WTC11 (cell line): Measurements from ENCODE around the gene AXDND1. TPM values are rescaled to one million over a fixed set of nuclear protein-coding genes. Genes with fewer than 3 reads are reported as not detected.
A peak's percentile ranks its signal among the peaks of the same experiment; 100 is the strongest.

Experiments used
- ATAC-seq: fragments of 200-7000 bp; cut with Tn5 transposase; 2 replicates; pipeline ENCODE4 v1.10.0; 2021; ENCODE audit warnings: mild to moderate bottlenecking, moderate library complexity
- CTCF ChIA-PET: fragments of 300-600 bp; sonication (Branson Sonifier 250); formaldehyde crosslinking; loops from one replicate; lab custom pipeline; 2021; ENCODE audit warnings: antibody characterized with exemption; lab: Charles Lee
- POLR2A ChIA-PET: fragments of 350-600 bp; sonication (Branson Sonifier 250); formaldehyde crosslinking; loops from one replicate; lab custom pipeline; 2021; ENCODE audit warnings: antibody characterized with exemption; lab: Charles Lee
- DNase-seq: peaks from one replicate; pipeline ENCODE4 v3.0.0; 2021; ENCODE audit warnings: low spot score
- H3K27ac Mint-ChIP-seq: 2 replicates; pipeline ENCODE4 v1.8.0; 2021; ENCODE audit warnings: mixed read lengths
- H3K27me3 Mint-ChIP-seq: 2 replicates; pipeline ENCODE4 v1.8.0; 2021; ENCODE audit warnings: low read depth, mild to moderate bottlenecking, moderate library complexity, mixed read lengths
- H3K36me3 Mint-ChIP-seq: 2 replicates; pipeline ENCODE4 v1.8.0; 2021; ENCODE audit warnings: mixed read lengths
- H3K4me1 Mint-ChIP-seq: 2 replicates; pipeline ENCODE4 v1.8.0; 2022; ENCODE audit warnings: mixed read lengths
- H3K4me3 Mint-ChIP-seq: 2 replicates; pipeline ENCODE4 v1.8.0; 2021; ENCODE audit warnings: mild to moderate bottlenecking, moderate library complexity, mixed read lengths
- H3K9me3 Mint-ChIP-seq: 2 replicates; pipeline ENCODE4 v1.8.0; 2021; ENCODE audit warnings: mixed read lengths
- AR ChIP-seq: fragments of 250-450 bp; sonication (Bioruptor Pico); IDR thresholded peaks from 2 replicates; pipeline ENCODE4 v1.9.0; 2021; ENCODE audit warnings: mild to moderate bottlenecking
- ARID4B ChIP-seq: sonication (generic); formaldehyde crosslinking; IDR thresholded peaks from 2 replicates; pipeline ENCODE4 v1.8.0; 2023; ENCODE audit warnings: missing genetic modification reagents, mild to moderate bottlenecking, borderline replicate concordance
- ATF1 ChIP-seq: sonication (generic); formaldehyde crosslinking; IDR thresholded peaks from 2 replicates; pipeline ENCODE4 v1.8.1; 2023; ENCODE audit warnings: mild to moderate bottlenecking, moderate library complexity, missing genetic modification reagents
- ATF6 ChIP-seq: sonication (generic); formaldehyde crosslinking; IDR thresholded peaks from 2 replicates; pipeline ENCODE4 v1.8.1; 2023; ENCODE audit warnings: mild to moderate bottlenecking, missing genetic modification reagents
- CBFB ChIP-seq: sonication (generic); formaldehyde crosslinking; IDR thresholded peaks from 2 replicates; pipeline ENCODE4 v1.8.1; 2022; ENCODE audit warnings: mild to moderate bottlenecking, low read depth, missing genetic modification reagents
- CREB1 ChIP-seq: sonication (generic); formaldehyde crosslinking; IDR thresholded peaks from 2 replicates; pipeline ENCODE4 v1.8.0; 2023; ENCODE audit warnings: mild to moderate bottlenecking, missing genetic modification reagents
- E2F5 ChIP-seq: sonication (generic); formaldehyde crosslinking; IDR thresholded peaks from 2 replicates; pipeline ENCODE4 v1.8.1; 2022; ENCODE audit warnings: mild to moderate bottlenecking, moderate library complexity, missing genetic modification reagents
- EMX1 ChIP-seq: fragments of 250-450 bp; sonication (Bioruptor Pico); IDR thresholded peaks from 2 replicates; pipeline ENCODE4 v1.8.0; 2021; ENCODE audit warnings: mild to moderate bottlenecking
- FOXK1 ChIP-seq: sonication (generic); formaldehyde crosslinking; IDR thresholded peaks from 2 replicates; pipeline ENCODE4 v1.8.0; 2022; ENCODE audit warnings: mild to moderate bottlenecking, moderate library complexity, missing genetic modification reagents
- GRHL2 ChIP-seq: fragments of 250-450 bp; sonication (Bioruptor Pico); IDR thresholded peaks from 2 replicates; pipeline ENCODE4 v1.8.0; 2022; ENCODE audit warnings: mild to moderate bottlenecking, moderate library complexity; ENCODE audit not compliant: insufficient replicate concordance, severe bottlenecking
- GTF2I ChIP-seq: fragments of 250-450 bp; sonication (Bioruptor Pico); conservative IDR thresholded peaks from 2 replicates; pipeline ENCODE4 v1.4.0; 2021; ENCODE audit warnings: mild to moderate bottlenecking
- HMGA2 ChIP-seq: fragments of 250-450 bp; sonication (Bioruptor Pico); IDR thresholded peaks from 2 replicates; pipeline ENCODE4 v1.4.0; 2021; ENCODE audit warnings: mild to moderate bottlenecking, moderate library complexity
- IRF2 ChIP-seq: sonication (generic); formaldehyde crosslinking; IDR thresholded peaks from 2 replicates; pipeline ENCODE4 v1.8.0; 2022; ENCODE audit warnings: low read depth, missing genetic modification reagents, borderline replicate concordance
- JAZF1 ChIP-seq: fragments of 250-450 bp; sonication (Bioruptor Pico); IDR thresholded peaks from 2 replicates; pipeline ENCODE4 v1.9.0; 2021; ENCODE audit warnings: moderate library complexity, mild to moderate bottlenecking, inconsistent platforms
- JUN ChIP-seq: sonication (generic); formaldehyde crosslinking; IDR thresholded peaks from 2 replicates; pipeline ENCODE4 v1.8.0; 2023; ENCODE audit warnings: mild to moderate bottlenecking, missing genetic modification reagents
- MXD4 ChIP-seq: fragments of 250-450 bp; sonication (Bioruptor Pico); IDR thresholded peaks from 2 replicates; pipeline ENCODE4 v1.8.0; 2021; ENCODE audit warnings: mild to moderate bottlenecking, moderate library complexity, borderline replicate concordance
- MYBL2 ChIP-seq: sonication (generic); formaldehyde crosslinking; IDR thresholded peaks from 2 replicates; pipeline ENCODE4 v1.8.1; 2023; ENCODE audit warnings: mild to moderate bottlenecking, moderate library complexity, missing genetic modification reagents
- TEAD1 ChIP-seq: sonication (generic); formaldehyde crosslinking; IDR thresholded peaks from 2 replicates; pipeline ENCODE4 v1.8.0; 2022; ENCODE audit warnings: mild to moderate bottlenecking, missing genetic modification reagents
- TEAD4 ChIP-seq: sonication (generic); formaldehyde crosslinking; IDR thresholded peaks from 2 replicates; pipeline ENCODE4 v1.8.0; 2022; ENCODE audit warnings: mild to moderate bottlenecking, missing genetic modification reagents
- TP53 ChIP-seq: sonication (generic); formaldehyde crosslinking; IDR thresholded peaks from 2 replicates; pipeline ENCODE4 v1.8.1; 2023; ENCODE audit warnings: mild to moderate bottlenecking, missing genetic modification reagents
- USF1 ChIP-seq: sonication (generic); formaldehyde crosslinking; IDR thresholded peaks from 2 replicates; pipeline ENCODE4 v1.8.0; 2022; ENCODE audit warnings: mild to moderate bottlenecking, missing genetic modification reagents
- ZBTB21 ChIP-seq: sonication (generic); formaldehyde crosslinking; IDR thresholded peaks from 2 replicates; pipeline ENCODE4 v1.8.1; 2023; ENCODE audit warnings: mild to moderate bottlenecking, missing genetic modification reagents, borderline replicate concordance
- ZNF121 ChIP-seq: sonication (generic); formaldehyde crosslinking; IDR thresholded peaks from 2 replicates; pipeline ENCODE4 v1.8.0; 2023; ENCODE audit warnings: missing genetic modification reagents
- ZNF281 ChIP-seq: sonication (generic); formaldehyde crosslinking; IDR thresholded peaks from 2 replicates; pipeline ENCODE4 v1.8.0; 2023; ENCODE audit warnings: mild to moderate bottlenecking, missing genetic modification reagents
- ZNF416 ChIP-seq: fragments of 250-450 bp; sonication (Bioruptor Pico); IDR thresholded peaks from 2 replicates; pipeline ENCODE4 v1.9.0; 2021; ENCODE audit warnings: mild to moderate bottlenecking, inconsistent platforms
- total RNA-seq: library from RNA; stranded (reverse); gene quantifications from 3 replicates; pipeline ENCODE4 v1.2.3, GENCODE V29; 2021

AXDND1 gene
- total RNA-seq, 1 experiment from 2014 or later: not detected

- peaks cover 76% of the 10 kb centered on the region for H3K27me3 Mint-ChIP-seq
- H3K4me1 Mint-ChIP-seq: peaks cover 28% of the 10 kb centered on the region
- peak; percentile 88 for ATAC-seq
- H3K36me3 Mint-ChIP-seq: no peaks in the 10 kb centered on the region
- ChIA-PET POLR2A (interaction anchor here (0.7 to 2.0 kb wide), 3 partner anchors 10 to 701 kb away, joined by 6 to 14 read pairs (median 6); partner anchors contain the start of gene NPHS2), CTCF (interaction anchor here (0.5 to 1.9 kb wide), 16 partner anchors 9 to 929 kb away, joined by 3 to 18 read pairs (median 4); partner anchors contain the start of gene NPHS2)
- no peaks in the 10 kb centered on the region for H3K9me3 Mint-ChIP-seq
- H3K27ac Mint-ChIP-seq: no peak overlapping the region
- peak overlapping the region; percentile 57 for H3K4me3 Mint-ChIP-seq
- peak; percentile 76 for DNase-seq
- TF ChIP-seq MXD4 (no peak), CREB1 (CRISPR knock-in tag) (no peak), USF1 (CRISPR knock-in tag) (no peak), FOXK1 (CRISPR knock-in tag) (no peak), ZNF281 (CRISPR knock-in tag) (no peak), GTF2I (CRISPR knock-in tag) (no peak), ZNF121 (CRISPR knock-in tag) (no peak), IRF2 (no peak), MYBL2 (CRISPR knock-in tag) (no peak), ATF6 (no peak), ZBTB21 (CRISPR knock-in tag) (no peak), CBFB (no peak), JAZF1 (no peak), EMX1 (CRISPR knock-in tag) (no peak), JUN (no peak), TEAD4 (no peak), TEAD1 (CRISPR knock-in tag) (0 out of 2 replicates have a peak, but pooled peaks have one; percentile 18), GRHL2 (CRISPR knock-in tag) (no peak), ARID4B (peak; percentile 34; the same call in 1 of the 2 replicates), AR (CRISPR knock-in tag) (no peak), ATF1 (CRISPR knock-in tag) (no peak), HMGA2 (no peak), E2F5 (CRISPR knock-in tag) (0 out of 2 replicates have a peak, but pooled peaks have one; percentile 31), TP53 (CRISPR knock-in tag) (no peak), ZNF416 (CRISPR knock-in tag) (no peak)
These were observed 220.5 kb downstream of the AXDND1 start for GRCh38 chr1:179586107-179586823.
